ENCODE data around the gene C12orf76.

Gene C12orf76

GRCh38 chr12:110033888-110034287, 14.4 kb downstream of the C12orf76 start:
- TF ChIP-seq GABPA (IDR thresholded peaks at IDR 0.05; ENCODE audit: low read depth) = no peak
- TF ChIP-seq REST (IDR thresholded peaks at IDR 0.05; ENCODE audit: insufficient replicate concordance, low read depth) = no peak
- TF ChIP-seq SPI1 (IDR thresholded peaks at IDR 0.05; ENCODE audit: borderline replicate concordance, low read depth) = no peak
- no peak for TF ChIP-seq POLR2AphosphoS5 (IDR thresholded peaks at IDR 0.05; ENCODE audit: low read depth)
- TF ChIP-seq CTCF (IDR thresholded peaks at IDR 0.05; ENCODE audit: insufficient read depth, low read length) = no peak
- Histone ChIP-seq H3K4me3 (replicated peaks; ENCODE audit: insufficient read depth, low read length) (no peak overlapping the region), H3K27me3 (ENCODE audit: insufficient read depth, poor library complexity, severe bottlenecking) (no peaks in the 10 kb centered on the region), H3K27ac (replicated peaks) (no peak overlapping the region)
- no peak for DNase-seq (ENCODE audit: low read depth in 1 of 2, low spot score in 1 of 2)

GRCh38 chr12:110029290-110029815, 19.0 kb downstream of the C12orf76 start:
- Histone ChIP-seq H3K27me3 (ENCODE audit: insufficient read depth, poor library complexity, severe bottlenecking) (no peaks in the 10 kb centered on the region), H3K4me3 (replicated peaks; ENCODE audit: insufficient read depth, low read length) (no peak overlapping the region), H3K27ac (replicated peaks) (no peak overlapping the region)
- TF ChIP-seq REST (IDR thresholded peaks at IDR 0.05; ENCODE audit: insufficient replicate concordance, low read depth) (no peak), SPI1 (IDR thresholded peaks at IDR 0.05; ENCODE audit: borderline replicate concordance, low read depth) (no peak), POLR2AphosphoS5 (IDR thresholded peaks at IDR 0.05; ENCODE audit: low read depth) (no peak), CTCF (IDR thresholded peaks at IDR 0.05; ENCODE audit: insufficient read depth, low read length) (no peak), GABPA (IDR thresholded peaks at IDR 0.05; ENCODE audit: low read depth) (no peak)
- DNase-seq (ENCODE audit: low read depth in 1 of 2, low spot score in 1 of 2) = no peak

DNA sequence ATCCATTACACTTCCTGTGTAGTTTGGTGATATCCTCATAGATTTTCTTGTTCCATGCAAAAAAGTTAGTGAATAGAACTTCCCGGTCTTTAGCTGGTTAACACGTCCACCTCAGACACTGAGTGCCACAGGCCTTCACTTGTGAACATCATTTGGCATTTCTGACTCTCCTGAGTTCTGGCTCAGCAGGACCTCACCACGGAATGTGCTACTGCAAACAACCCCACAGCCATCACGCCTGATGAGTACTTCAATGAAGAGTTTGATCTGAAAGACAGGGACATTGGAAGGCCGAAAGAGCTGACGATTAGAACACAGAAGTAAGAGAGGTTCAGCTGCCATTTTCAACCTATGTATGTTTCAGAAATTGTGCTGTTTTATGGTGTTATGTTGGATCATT, 20.0 kb downstream of the C12orf76 start:
- no peak for TF ChIP-seq GABPA (IDR thresholded peaks at IDR 0.05; ENCODE audit: low read depth)
- TF ChIP-seq POLR2AphosphoS5 (IDR thresholded peaks at IDR 0.05; ENCODE audit: low read depth) = no peak
- TF ChIP-seq REST (IDR thresholded peaks at IDR 0.05; ENCODE audit: insufficient replicate concordance, low read depth) = no peak
- TF ChIP-seq SPI1 (IDR thresholded peaks at IDR 0.05; ENCODE audit: borderline replicate concordance, low read depth) = no peak
- TF ChIP-seq CTCF (IDR thresholded peaks at IDR 0.05; ENCODE audit: insufficient read depth, low read length) = no peak
- no peak overlapping the region for H3K4me3 ChIP-seq (replicated peaks; ENCODE audit: insufficient read depth, low read length)
- no peak for DNase-seq (ENCODE audit: low read depth in 1 of 2, low spot score in 1 of 2)
- no peak overlapping the region for H3K27ac ChIP-seq (replicated peaks)
- no peaks in the 10 kb centered on the region for H3K27me3 ChIP-seq (ENCODE audit: insufficient read depth, poor library complexity, severe bottlenecking)
